GM19035 (cell line): Measurements from ENCODE around the gene GNG7.
"Not testable (repeated sequence)": the region's sequence is repeated elsewhere in the genome, so short reads cannot be mapped to it uniquely, and the experiment has no call there.

Source experiments
- ATAC-seq: cut with Tn5 transposase; IDR thresholded peaks from one replicate; pipeline ENCODE4 v1.9.1; 2021; ENCODE audit not compliant: unreplicated experiment

GNG7 gene

DNA sequence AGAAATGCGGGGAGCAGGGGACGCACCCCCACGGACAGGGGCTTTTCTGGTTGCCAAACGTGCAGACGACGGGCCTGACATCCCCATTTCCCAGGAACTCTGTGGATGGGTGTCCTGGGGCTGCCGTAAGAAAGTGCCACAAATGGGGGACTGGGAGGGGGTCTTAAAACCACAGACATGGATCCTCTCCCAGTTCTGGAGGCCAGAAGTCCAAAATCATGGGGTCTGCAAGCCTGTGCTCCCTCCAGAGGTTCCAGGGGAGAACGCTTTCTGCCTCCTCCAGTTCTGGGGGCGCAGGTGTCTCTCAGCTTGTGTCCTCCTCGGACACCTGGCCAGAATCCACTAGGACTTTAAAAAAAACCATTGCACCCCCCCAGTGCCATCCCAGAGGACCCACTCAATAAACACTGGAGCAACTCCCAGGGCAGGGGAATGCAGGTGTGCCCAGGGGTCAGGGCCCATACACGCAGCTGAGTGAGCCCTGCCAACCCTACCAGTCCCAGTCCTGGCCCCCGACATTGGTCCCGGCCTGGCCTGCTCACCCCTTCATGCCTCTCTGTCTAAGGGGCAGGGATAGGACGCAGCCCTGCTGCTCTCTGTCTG, 122.7 kb downstream of the GNG7 start:
- ATAC-seq, result no peak

DNA sequence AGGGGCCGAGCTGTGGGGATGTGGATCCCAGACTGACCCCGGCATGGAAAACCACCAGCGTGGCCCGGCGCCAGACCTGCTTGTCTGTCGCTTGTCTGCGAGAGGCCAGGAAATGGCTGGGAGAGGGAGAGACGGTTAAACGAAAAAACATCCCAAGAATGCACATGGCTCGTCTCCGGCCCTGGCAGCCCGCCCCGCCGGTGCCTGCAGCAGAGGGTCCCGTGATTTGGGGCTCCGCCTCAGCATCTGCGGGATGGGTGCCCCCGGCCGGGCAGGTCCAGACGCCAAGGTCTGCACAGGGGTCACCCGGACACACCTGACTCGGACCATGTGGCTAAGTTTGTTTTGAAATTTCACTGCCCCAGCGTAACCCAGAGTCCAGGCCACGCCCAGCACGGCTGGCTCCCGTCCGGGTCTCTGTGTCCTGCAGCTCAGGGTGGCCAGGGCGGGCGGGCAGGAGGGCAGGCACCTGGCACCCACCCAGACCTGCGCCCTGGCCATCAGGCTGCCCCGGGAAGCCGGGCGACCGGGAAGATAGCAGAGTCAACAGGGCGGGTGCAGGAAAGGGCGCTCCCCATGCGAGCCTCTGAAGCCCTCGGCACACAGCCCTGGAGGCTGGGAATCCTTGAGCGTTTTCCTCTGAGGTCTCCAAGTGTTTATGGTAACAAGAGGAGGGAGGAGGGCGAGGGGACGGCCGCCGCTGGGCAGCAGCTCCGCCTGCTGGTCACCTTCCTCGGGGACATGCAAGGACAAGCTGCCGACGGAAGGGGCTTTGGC, 123.4 kb downstream of the GNG7 start:
- ATAC-seq, result no peak

DNA sequence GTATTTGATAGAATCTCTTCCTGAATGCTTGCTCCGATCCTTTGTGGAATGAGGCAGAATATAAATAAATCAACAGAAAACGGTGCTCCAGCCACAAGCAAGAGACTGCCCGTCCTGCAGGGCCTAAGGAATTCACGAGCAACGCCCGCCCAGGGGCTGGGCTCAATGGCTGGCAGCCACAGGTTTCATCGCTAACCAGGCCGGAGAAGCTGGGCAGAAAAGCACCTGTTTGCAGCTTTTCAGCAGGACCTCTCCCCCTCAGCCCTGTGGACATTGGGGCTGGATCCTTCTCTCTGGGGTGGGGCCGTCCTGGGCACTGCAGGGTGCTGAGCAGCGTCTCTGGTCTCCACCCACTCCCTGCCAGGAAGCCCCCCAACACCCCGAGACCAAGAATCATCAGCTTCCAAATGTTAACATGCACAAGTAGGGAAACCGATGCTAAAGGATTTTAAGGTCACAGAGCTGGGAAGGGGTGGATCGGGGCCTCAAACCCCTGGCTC, 124.1 kb downstream of the GNG7 start:
- ATAC-seq, result no peak

DNA sequence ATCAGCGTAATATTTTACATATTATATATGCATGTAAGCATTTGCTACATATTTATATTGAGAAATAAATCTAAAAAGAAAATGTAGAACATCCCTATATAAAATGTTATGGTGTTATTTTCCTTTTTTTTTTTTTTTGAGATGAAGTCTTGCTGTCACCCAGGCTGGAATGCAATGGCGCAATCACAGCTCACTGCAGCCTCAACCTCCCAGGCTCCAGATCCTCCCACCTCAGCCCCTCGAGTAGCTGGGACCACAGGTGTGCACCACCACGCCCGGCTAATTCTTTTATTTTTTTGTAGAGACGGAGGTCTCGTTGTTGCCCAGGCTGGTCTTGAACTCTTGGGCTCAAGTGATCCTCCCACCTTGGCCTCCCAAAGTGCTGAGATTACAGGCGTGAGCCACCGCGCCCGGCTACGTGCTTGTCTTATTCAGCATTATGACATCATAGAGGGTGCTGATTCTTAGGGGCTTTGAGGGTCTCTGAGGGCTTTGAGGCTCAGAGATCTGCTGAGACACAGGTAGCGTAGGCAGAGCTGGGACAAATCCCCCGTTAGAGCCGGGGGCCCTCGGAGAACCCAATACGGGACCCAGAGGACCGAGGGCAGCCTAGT, 124.7 kb downstream of the GNG7 start:
- ATAC-seq, result no peak

DNA sequence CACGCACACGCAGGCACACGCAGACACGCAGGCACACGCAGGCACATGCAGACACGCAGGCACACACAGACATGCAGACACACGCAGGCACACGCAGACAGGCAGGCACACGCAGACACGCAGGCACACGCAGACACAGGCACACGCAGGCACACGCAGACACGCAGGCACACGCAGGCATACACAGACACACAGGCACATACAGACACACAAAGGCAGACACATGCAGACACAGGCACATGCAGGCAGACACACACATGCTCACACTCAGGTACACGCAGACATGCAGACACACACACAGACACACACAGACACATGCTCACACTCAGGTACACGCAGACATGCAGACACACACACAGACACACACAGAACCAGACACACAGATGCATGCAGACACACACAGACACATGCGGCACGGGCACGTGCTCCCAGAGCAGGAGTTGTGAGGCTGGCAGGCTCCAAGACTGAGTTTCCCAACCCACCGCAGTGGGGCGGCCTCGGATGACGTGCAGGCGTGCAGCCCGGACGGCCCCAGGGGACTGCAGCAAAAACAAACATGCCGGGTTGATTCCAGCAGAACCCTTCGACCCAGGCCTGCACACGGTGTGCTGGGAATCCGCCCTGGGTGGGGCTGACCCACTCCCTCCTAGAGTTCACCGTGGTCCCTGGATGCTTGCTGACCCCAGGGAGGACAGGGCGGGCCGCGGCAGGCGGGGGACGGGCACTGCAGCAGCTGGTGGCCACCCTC, 126.6 kb downstream of the GNG7 start:
- ATAC-seq, result no peak

DNA sequence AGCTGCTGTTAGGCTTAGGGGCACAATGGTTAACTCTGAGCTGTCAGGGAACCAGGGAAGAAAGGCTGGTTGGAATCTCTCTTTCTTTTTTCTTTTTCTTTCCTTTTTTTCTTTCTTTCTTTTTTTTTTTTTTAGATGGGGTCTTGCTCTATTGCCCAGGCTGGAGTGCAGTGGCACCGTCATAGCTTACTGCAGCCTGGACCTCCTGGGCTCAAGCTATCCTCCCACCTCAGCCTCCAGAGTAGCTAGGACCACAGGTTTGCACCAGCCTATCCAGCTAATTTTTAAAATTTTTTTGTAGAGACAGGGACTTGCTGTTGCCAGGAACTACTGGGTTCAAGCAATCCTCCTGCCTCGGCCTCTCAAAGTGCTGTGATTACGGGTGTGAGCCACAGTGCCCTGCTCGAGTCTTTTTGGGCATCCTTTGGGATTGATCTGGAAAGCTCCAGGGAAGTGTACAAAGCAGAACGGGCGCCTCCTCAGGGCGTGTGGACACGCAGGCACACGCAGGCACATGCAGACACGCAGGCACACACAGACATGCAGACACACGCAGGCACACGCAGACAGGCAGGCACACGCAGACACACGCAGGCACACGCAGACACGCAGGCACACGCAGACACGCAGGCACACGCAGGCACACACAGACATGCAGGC, 127.4 kb downstream of the GNG7 start:
- no peak for ATAC-seq

DNA sequence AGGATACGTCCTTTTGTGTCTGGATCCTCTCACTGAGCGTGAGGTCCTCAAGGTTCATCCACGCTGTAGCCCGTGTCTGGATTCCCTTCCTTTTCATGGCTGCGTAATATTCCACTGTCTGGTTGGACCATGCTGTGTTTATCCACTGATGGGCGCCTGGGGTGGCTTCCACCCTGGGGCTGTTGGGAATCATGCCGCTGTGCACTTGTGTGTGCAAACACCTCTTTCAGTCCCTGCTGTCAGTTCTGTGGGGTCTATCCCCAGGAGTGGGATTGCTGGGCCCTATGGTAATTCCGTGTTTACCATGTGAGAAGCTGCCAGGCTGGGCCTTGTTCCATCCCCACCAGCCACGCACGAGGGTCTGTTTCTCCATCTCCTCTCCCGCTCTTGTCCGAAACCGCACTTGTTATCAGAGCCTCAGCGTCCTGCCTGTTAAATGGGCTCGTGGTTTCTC, 128.0 kb downstream of the GNG7 start:
- ATAC-seq, result no peak

DNA sequence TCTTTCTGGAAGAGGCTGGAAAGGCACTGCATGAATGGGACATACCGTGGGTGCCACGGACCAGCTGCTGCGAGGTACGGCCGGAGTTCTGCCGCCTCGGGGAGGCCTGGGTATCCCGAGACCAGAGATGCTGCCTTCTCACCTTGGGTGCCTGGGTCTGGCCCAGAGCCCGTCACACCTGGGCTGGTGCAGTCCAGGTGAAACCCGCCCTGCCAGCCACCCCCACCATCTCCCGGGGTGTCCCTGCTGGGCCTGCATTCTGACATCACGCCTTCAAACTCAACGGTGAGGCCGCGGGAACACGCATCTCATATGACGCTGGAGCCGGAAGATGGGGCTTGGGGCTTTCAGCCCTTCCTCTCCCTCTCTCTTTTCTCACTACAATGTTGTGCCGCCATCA, 128.6 kb downstream of the GNG7 start:
- no peak for ATAC-seq

DNA sequence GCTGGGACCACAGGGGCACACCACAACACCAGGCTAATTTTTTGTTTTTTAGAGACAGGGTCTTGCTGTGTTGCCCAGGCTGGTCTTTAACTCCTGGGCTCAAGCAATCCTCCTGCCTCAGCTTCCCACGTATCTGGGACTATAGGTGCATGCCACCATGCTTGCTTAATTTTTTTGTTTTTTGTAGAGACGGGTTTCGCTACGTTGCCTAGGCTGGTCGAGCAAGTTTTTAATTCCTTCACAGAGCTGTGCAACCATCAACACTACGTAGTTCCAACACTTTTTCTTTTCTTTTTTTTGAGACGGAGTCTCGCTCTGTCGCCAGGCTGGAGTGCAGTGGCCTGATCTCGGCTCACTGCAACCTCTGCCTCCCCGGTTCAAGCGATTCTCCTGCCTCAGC, 130.3 kb downstream of the GNG7 start:
- not testable (repeated sequence) for ATAC-seq

DNA sequence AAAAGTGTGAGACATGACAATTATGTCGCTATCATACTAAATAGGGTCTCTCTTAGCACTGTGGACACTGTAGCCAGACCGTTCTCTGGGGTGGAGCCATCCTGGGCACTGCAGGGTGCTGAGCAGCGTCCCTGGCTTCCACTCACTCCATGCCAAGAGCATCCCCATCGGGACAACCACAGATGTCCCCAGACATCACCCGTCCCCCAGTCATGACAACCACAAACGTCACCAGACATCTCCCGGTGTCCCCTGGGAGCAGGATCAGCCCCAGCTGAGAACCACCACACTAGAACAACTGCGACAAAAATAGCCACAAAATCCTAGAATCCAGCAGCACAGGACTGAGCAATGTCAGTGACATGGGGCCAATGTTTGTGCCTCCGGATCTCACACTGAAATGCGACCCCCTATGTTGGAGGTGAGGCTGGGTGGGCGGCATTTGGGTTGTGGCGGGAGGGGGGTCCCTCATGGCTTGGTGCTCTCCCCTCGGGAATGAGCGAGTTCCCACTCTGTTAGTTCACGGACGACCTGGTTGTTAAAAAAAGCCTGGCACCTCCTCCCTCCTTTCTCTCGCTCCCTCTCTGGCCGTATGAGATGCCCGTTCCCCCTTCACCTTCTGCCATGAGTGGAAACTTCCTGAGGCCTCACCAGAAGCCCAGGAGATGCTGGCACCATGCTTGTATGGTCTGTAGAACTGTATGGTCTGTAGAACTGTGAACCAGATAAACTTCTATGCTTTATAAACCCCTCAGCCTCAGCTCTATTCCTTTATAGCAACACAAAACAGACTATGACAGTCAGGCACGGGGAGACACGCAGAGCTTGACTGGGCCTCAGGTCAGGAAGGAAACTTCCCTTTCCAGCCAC, 132.7 kb downstream of the GNG7 start:
- ATAC-seq, result no peak

DNA sequence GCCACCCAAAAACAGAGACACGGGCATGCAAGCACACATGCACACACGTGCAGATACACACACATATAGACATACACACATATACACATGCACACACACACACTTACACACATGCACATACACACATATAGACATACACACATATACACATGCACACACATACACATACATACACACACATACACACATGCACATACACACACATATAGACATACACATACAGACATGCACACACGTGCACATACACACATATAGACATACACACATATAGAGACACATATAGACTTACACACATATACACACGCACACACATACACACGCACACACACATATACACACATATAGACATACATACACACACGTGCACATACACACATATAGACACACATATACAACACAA, 134.5 kb downstream of the GNG7 start:
- no peak for ATAC-seq

DNA sequence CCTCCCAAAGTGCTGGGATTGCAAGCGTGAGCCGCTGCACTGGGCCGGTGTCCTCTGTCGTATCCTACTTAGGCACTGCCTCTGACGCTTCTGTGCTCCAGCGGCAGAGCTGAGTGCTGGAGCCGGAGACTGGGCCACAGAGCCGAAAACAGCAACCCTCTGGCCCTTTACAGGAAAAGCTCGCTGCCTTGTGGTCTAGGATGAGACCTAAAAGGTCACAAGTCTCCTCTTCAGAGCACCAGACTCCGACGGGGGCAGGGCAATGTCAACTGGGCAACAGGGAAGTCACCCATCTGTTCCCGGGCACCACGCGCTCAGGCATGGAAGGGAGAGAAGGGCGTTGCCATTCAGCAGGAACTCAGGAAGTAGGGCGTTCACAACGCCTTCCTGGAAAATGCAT, 134.9 kb downstream of the GNG7 start:
- no peak for ATAC-seq

DNA sequence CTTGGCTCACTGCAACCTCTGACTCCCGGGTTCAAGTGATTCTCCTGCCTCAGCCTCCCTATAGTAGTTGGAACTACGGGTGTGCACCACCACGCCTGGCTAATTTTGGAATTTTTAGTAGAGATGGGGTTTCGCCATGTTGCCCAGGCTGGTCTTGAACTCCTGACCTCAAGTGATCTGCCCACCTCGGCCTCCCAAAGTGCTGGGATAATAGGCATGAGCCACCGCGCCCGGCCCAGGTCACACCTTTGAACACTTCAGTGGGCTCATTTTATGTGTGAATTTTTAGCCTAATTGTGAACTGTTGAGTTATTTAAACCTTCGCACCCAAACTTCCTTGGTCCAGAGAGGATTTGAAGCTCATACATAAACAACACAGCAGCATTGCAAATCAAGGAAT, 138.9 kb downstream of the GNG7 start:
- ATAC-seq, result not testable (repeated sequence)

DNA sequence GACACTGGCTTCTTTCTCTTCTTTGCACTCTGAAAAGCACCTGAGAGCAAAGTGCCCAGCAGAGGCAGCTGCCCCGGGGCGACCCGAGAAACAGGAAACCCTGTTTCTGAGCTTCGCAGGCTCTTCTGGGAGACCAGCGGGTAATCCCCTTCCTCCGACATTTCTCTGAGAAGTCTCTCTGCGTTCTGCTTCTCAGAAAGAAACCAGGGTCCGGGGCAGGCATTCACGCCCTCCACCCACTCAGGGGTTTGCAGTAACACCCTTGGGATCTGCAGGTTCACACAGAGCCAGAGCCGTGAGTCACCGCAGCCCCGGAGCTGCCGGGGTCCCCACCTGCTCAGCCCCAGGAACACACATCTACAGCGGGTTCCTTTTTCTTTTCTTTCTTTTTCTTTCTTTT, 140.6 kb downstream of the GNG7 start:
- peak; percentile 77 for ATAC-seq

DNA sequence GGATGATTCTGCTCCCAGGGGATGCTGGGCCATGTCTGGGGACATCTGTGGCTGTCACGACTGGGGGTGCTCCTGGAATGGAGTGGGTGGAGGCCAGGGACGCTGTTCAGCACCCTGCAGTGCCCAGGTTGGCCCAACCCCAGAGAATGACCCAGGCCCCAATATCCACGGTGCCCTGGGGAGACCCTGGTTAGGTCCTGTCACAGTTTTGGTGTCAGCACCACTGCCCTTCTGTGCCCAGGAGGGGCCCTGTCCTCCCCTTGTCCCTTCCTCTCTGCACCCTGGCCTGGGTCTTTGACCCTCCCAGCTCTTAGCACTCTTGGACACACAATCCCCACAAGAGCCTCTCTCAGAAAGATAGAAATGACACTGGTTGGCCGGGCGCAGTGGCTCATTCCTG, 141.3 kb downstream of the GNG7 start:
- no peak for ATAC-seq

DNA sequence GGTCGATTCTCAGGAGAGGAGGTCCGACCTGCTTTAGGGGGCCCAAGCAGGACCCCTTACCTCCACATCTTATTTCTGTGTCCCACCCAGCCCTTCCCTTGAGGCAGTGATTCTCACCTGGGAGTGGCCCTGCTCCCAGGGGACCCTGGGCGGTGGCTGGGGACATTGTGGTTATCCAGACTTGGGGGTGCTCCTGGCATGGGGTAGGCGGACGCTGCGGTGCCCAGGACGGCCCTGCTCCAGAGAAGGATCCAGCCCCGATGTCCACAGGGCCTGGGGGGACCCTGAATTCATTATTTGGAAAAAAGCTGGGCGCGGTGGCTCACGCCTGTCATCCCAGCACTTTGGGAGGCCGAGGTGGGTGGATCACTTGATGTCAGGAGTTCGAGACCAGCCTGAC, 142.1 kb downstream of the GNG7 start:
- ATAC-seq, result no peak

DNA sequence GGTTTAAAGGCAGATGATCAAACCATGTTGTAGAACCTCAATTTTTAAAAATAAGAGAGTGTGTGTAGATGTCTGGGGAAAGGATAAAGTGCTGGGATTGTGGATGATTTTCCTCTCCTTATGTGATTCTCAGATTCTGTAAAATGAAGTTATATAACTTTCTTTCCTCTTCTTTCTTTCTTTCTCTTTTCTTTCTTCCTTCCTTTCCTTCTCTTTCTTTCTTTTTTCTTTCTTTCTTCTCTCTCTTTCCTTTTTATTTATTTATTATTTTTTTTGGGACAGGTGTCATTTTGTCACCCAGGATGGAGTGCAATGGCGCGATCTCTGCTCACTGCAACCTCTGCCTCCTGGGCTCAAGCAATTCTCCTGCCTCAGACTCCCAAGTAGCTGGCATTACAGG, 144.0 kb downstream of the GNG7 start:
- no peak for ATAC-seq

DNA sequence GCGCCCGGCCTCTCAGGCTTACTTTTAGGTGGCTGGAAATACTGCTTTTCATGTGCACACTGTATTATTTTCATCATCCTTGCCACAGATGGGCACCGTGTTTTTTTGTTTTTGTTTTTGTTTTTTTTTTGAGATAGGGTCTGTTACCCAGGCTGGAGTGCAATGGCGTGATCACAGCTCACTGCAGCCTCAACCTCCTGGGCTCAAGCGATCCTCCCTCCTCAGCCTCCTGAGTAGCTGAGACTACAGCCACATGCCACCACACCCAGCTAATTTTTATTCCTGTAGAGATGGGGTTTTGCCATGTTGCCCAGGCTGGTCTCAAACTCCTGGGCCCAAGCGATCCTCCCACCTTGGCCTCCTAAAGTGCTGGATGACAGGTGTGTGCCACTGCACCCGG, 144.4 kb downstream of the GNG7 start:
- ATAC-seq, result not testable (repeated sequence)

DNA sequence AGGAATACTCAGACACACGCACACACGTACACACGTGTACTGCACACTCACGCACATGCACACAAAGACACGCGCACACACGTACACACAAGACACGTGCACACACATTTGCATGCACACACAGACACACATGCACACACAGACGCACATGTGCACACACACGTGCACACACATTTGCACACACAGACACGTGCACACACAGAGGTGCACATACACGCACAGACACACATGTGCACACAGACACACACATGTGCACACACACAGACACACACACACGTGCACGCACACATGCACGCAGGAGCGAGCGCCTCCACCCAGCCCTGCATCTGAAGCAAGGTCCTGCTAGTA, 145.4 kb downstream of the GNG7 start:
- no peak for ATAC-seq
